Ishikawa (cell line): Measurements from ENCODE around the gene OR10H4.

Experiments used
- CEBPB ChIP-seq: IDR thresholded peaks from 2 replicates; pipeline ENCODE4 v1.6.1; 2012
- CREB1 ChIP-seq: IDR thresholded peaks from 2 replicates; pipeline ENCODE4 v1.6.1; 2012; ENCODE audit warnings: low read depth
- EGR1 ChIP-seq: IDR thresholded peaks from 2 replicates; pipeline ENCODE4 v1.6.1; 2012
- EP300 ChIP-seq: IDR thresholded peaks from 2 replicates; pipeline ENCODE4 v1.6.1; 2012; ENCODE audit warnings: borderline replicate concordance
- FOXM1 ChIP-seq: IDR thresholded peaks from 2 replicates; pipeline ENCODE4 v1.6.1; 2012; ENCODE audit warnings: low read depth, borderline replicate concordance
- MAX ChIP-seq: IDR thresholded peaks from 2 replicates; pipeline ENCODE4 v1.6.1; 2012
- NFIC ChIP-seq: IDR thresholded peaks from 2 replicates; pipeline ENCODE4 v1.6.1; 2012
- RAD21 ChIP-seq: IDR thresholded peaks from 2 replicates; pipeline ENCODE4 v1.6.1; 2012; ENCODE audit warnings: low read depth
- REST ChIP-seq: IDR thresholded peaks from 2 replicates; pipeline ENCODE4 v1.6.1; 2012; ENCODE audit warnings: low read depth, mild to moderate bottlenecking
- TAF1 ChIP-seq: IDR thresholded peaks from 2 replicates; pipeline ENCODE4 v1.6.1; 2012; ENCODE audit warnings: low read depth, mild to moderate bottlenecking
- TCF12 ChIP-seq: IDR thresholded peaks from 2 replicates; pipeline ENCODE4 v1.6.1; 2012; ENCODE audit warnings: low read depth
- TEAD4 ChIP-seq: IDR thresholded peaks from 2 replicates; pipeline ENCODE4 v1.6.1; 2012
- USF1 ChIP-seq: IDR thresholded peaks from 2 replicates; pipeline ENCODE4 v1.6.1; 2012
- YY1 ChIP-seq: IDR thresholded peaks from 2 replicates; pipeline ENCODE4 v1.6.1; 2012; ENCODE audit warnings: low read depth
- ZBTB7A ChIP-seq: IDR thresholded peaks from 2 replicates; pipeline ENCODE4 v1.6.1; 2012; ENCODE audit warnings: low read depth

OR10H4 gene

GRCh38 chr19:15976836-15977689 is 28.3 kb downstream of the OR10H4 start:
- no peak for TF ChIP-seq USF1
- TF ChIP-seq EGR1, result no peak
- no peak for TF ChIP-seq TEAD4
- TF ChIP-seq FOXM1, result no peak
- TF ChIP-seq ZBTB7A, result no peak
- TF ChIP-seq EP300, result no peak
- TF ChIP-seq CEBPB, result no peak
- no peak for TF ChIP-seq RAD21
- TF ChIP-seq CREB1, result no peak
- TF ChIP-seq TCF12, result no peak
- no peak for TF ChIP-seq YY1
- TF ChIP-seq NFIC, result no peak
- no peak for TF ChIP-seq MAX
- TF ChIP-seq REST, result no peak
- TF ChIP-seq TAF1, result no peak

GRCh38 chr19:15977690-15978089 is 28.9 kb downstream of the OR10H4 start:
- TF ChIP-seq EP300 (no peak), CREB1 (no peak), NFIC (no peak), YY1 (no peak), TEAD4 (no peak), MAX (no peak), FOXM1 (no peak), TCF12 (no peak)

GRCh38 chr19:15979293-15979692 is 30.5 kb downstream of the OR10H4 start:
- TF ChIP-seq CEBPB (no peak), EP300 (no peak), ZBTB7A (no peak), USF1 (no peak), RAD21 (no peak), NFIC (no peak), CREB1 (no peak), MAX (no peak), YY1 (no peak), TAF1 (no peak), FOXM1 (no peak), TCF12 (no peak), REST (no peak)

- TF ChIP-seq RAD21, result no peak
- no peak for TF ChIP-seq MAX
- TF ChIP-seq NFIC, result no peak
- TF ChIP-seq TAF1, result no peak
- no peak for TF ChIP-seq CREB1
- no peak for TF ChIP-seq TCF12
- TF ChIP-seq TEAD4, result no peak
- no peak for TF ChIP-seq USF1
- no peak for TF ChIP-seq FOXM1
- TF ChIP-seq REST, result no peak
- TF ChIP-seq YY1, result no peak
- no peak for TF ChIP-seq EGR1
- TF ChIP-seq EP300, result no peak
- TF ChIP-seq CEBPB, result no peak
Observed at GRCh38 chr19:15986701-15987100, 37.9 kb downstream of the OR10H4 start.
